GM12878 (cell line): ENCODE data around the gene AFAP1. TPM values are rescaled to one million over a fixed set of nuclear protein-coding genes. Genes with fewer than 3 reads are reported as not detected.

Experiments
- ATAC-seq: fragments of 200-7000 bp; cut with Tn5 transposase; 3 replicates; pipeline ENCODE4 v1.9.1; 2020; ENCODE audit warnings: mild to moderate bottlenecking, moderate library complexity
- BruUV-seq: library from RNA; stranded (reverse); fragments of 400-500 nt; replicated peaks from 2 replicates; lab custom pipeline; 2021; lab: Mats Ljungman, UMichigan
- CTCF ChIA-PET: fragments of 300-600 bp; sonication (Branson Sonifier 250); formaldehyde crosslinking; extraction: SDS; loops from one replicate; lab custom pipeline; 2021; ENCODE audit warnings: inconsistent platforms; lab: Yijun Ruan, JAX
- POLR2A ChIA-PET: fragments of 350-600 bp; formaldehyde crosslinking; extraction: SDS; loops from one replicate; lab custom pipeline; 2021; ENCODE audit warnings: inconsistent platforms; lab: Charles Lee
- RAD21 ChIA-PET: fragments of 300-600 bp; sonication (Branson Sonifier 250); formaldehyde crosslinking; loops from one replicate; lab custom pipeline; 2023; ENCODE audit warnings: antibody characterized with exemption; ENCODE audit not compliant: unreplicated experiment; lab: Charles Lee
- SMC1A ChIA-PET: fragments of 300-600 bp; sonication (Branson Sonifier 250); formaldehyde crosslinking; loops from one replicate; lab custom pipeline; 2023; ENCODE audit not compliant: unreplicated experiment, uncharacterized antibody; lab: Charles Lee
- DNase-seq: peaks from one replicate; pipeline ENCODE4 v3.0.0-alpha.2; 2011; ENCODE audit warnings: low read depth, low spot score
- FAIRE-seq: peaks from 3 replicates; lab custom pipeline; 2011; peaks lifted over from hg19 to GRCh38; lab: Jason Lieb, UNC
- H2AFZ ChIP-seq: 2 replicates; pipeline ENCODE4 v1.6.0; 2011; ENCODE audit warnings: low read depth, low read length, control low read depth; ENCODE audit not compliant: control insufficient read depth
- H3K27ac ChIP-seq: 2 replicates; pipeline ENCODE4 v1.5.1; 2011; ENCODE audit warnings: control low read depth; ENCODE audit not compliant: control insufficient read depth, insufficient read depth
- H3K27me3 ChIP-seq, 2 experiments: replicated peaks in 1 of 2; 2 replicates each; pipeline versions ENCODE4 v1.6.0 to v1.6.1; 2011; ENCODE audit warnings: low read length in 1 of 2; ENCODE audit not compliant: control insufficient read depth in 2 of 2, insufficient read depth in 2 of 2
- H3K36me3 ChIP-seq, 2 experiments: 2 replicates each; pipeline ENCODE4 v1.5.1; 2011; ENCODE audit warnings: low read length in 1 of 2; ENCODE audit not compliant: control insufficient read depth in 2 of 2, insufficient read depth in 2 of 2
- H3K4me1 ChIP-seq: 2 replicates; pipeline ENCODE4 v1.6.1; 2011; ENCODE audit warnings: mild to moderate bottlenecking, low read length, moderate library complexity, mixed read lengths; ENCODE audit not compliant: control insufficient read depth, insufficient read depth
- H3K4me2 ChIP-seq: 2 replicates; pipeline ENCODE4 v1.6.0; 2011; ENCODE audit warnings: control low read depth; ENCODE audit not compliant: control insufficient read depth, insufficient read depth
- H3K4me3 ChIP-seq: fragments of 200-600 bp; sonication (generic); 2 replicates; pipeline ENCODE4 v1.5.1; 2016
- H3K79me2 ChIP-seq: 2 replicates; pipeline ENCODE4 v1.6.0; 2011; ENCODE audit warnings: low read length; ENCODE audit not compliant: control insufficient read depth, insufficient read depth
- H3K9ac ChIP-seq: 2 replicates; pipeline ENCODE4 v1.8.0; 2011; ENCODE audit warnings: low read length, control low read depth, mixed read lengths; ENCODE audit not compliant: control insufficient read depth, insufficient read depth
- H3K9me3 ChIP-seq: replicated peaks from 3 replicates; pipeline ENCODE4 v1.5.1; 2011; ENCODE audit warnings: mild to moderate bottlenecking, low read length; ENCODE audit not compliant: control insufficient read depth, insufficient read depth
- H4K20me1 ChIP-seq: 2 replicates; pipeline ENCODE4 v1.6.0; 2011; ENCODE audit not compliant: control insufficient read depth, insufficient read depth
- BMI1 ChIP-seq: fragments of 450-650 bp; IDR thresholded peaks from 2 replicates; pipeline ENCODE4 v1.6.1; 2016; ENCODE audit warnings: mild to moderate bottlenecking, moderate library complexity, borderline replicate concordance
- CBFB ChIP-seq: IDR thresholded peaks from 2 replicates; pipeline ENCODE4 v1.6.1; 2016; ENCODE audit warnings: antibody characterized with exemption, low read depth
- CREB1 ChIP-seq: IDR thresholded peaks from 2 replicates; pipeline ENCODE4 v1.6.1; 2012; ENCODE audit warnings: low read depth, mild to moderate bottlenecking, inconsistent platforms
- EP300 ChIP-seq, 2 experiments: fragments of 150-350 bp in 1 of 2; IDR thresholded peaks; 2 replicates each; pipeline ENCODE4 v1.6.1; 2011 to 2012; ENCODE audit warnings: low read depth in 2 of 2, low read length in 2 of 2, borderline replicate concordance in 1 of 2, improper control_type of control experiment in 1 of 2, inconsistent platforms in 1 of 2; ENCODE audit not compliant: control insufficient read depth in 1 of 2
- HDAC6 ChIP-seq: fragments of 200-600 bp; sonication (generic); IDR thresholded peaks from one replicate; pipeline ENCODE4 v1.8.0; 2017; ENCODE audit warnings: antibody characterized with exemption; ENCODE audit not compliant: unreplicated experiment
- IKZF1 ChIP-seq: fragments of 450-650 bp; conservative IDR thresholded peaks from 2 replicates; pipeline ENCODE4 v1.6.1; 2017; ENCODE audit warnings: antibody characterized with exemption, mild to moderate bottlenecking
- KLF5 ChIP-seq: fragments of 450-650 bp; IDR thresholded peaks from 2 replicates; pipeline ENCODE4 v1.6.1; 2014; ENCODE audit warnings: mild to moderate bottlenecking; ENCODE audit not compliant: partially characterized antibody
- NR2C2 ChIP-seq: IDR thresholded peaks from 2 replicates; pipeline ENCODE4 v1.6.1; 2011; ENCODE audit warnings: borderline replicate concordance, low read depth; ENCODE audit not compliant: control insufficient read depth, insufficient read length
- RCOR1 ChIP-seq: conservative IDR thresholded peaks from 2 replicates; pipeline ENCODE4 v1.6.1; 2012; ENCODE audit warnings: low read depth, low read length, improper control_type of control experiment
- TBL1XR1 ChIP-seq: IDR thresholded peaks from 2 replicates; pipeline ENCODE4 v1.6.1; 2012; ENCODE audit warnings: low read depth, low read length, improper control_type of control experiment
- TCF3 ChIP-seq: IDR thresholded peaks from 2 replicates; pipeline ENCODE4 v1.6.1; 2012; ENCODE audit warnings: low read depth, mild to moderate bottlenecking, low read length, borderline replicate concordance; ENCODE audit not compliant: insufficient read depth
- WGBS: methylation state at CpG from one replicate; pipeline ENCODE4 v1.1.6; 2016; ENCODE audit warnings: low lambda C conversion rate; ENCODE audit not compliant: insufficient replicate concordance, insufficient coverage; ENCODE audit errors: missing lambda C conversion rate; 5-methylcytosine and 5-hydroxymethylcytosine counted together
- in situ Hi-C: fragments of 300-500 bp; cut with MboI; formaldehyde crosslinking; loops from 9 replicates; pipeline ENCODE4 v1.14.3; 2018; ENCODE audit warnings: mixed read lengths
- intact Hi-C: fragments of 100-400 bp; cut with micrococcal nuclease; formaldehyde crosslinking; loops from one replicate; pipeline ENCODE4 v1.14.2; 2022; ENCODE audit not compliant: unreplicated experiment
- polyA plus RNA-seq, 11 experiments: library from polyadenylated mRNA; depleted of rRNA in 4 of 11; unstranded in 6 of 11; stranded (reverse) in 5 of 11; fragments of >200 nt; fragmentation: Nextera tagmentation in 4 of 11; fragmentation: Illumina TruSeq in 1 of 11; extraction: Ambion mirVana in 4 of 11; extraction: Trizol in 1 of 11; gene quantifications; 1 replicate in 1 of 11; 2 replicates in 10 of 11; pipeline versions ENCODE4 v1.2.1 to v1.2.3, GENCODE V29; 2011 to 2016; ENCODE audit warnings: inconsistent platforms in 2 of 11, missing spikeins in 2 of 11, low read depth in 1 of 11
- total RNA-seq, 4 experiments: library from RNA; depleted of rRNA in 3 of 4; stranded (reverse); fragments of >200 nt in 3 of 4; fragmentation: Illumina TruSeq in 1 of 4; extraction: Trizol in 1 of 4; gene quantifications; 2 replicates each; pipeline versions ENCODE4 v1.2.1 to v1.2.3, GENCODE V29; 2013 to 2021
- TF ChIP-seq, protein P1 (sequence below): fragments of 450-650 bp; IDR thresholded peaks from 2 replicates; pipeline ENCODE4 v1.6.1; 2016; ENCODE audit warnings: mild to moderate bottlenecking
- TF ChIP-seq, protein P2 (sequence below): fragments of 450-650 bp; IDR thresholded peaks from 2 replicates; pipeline ENCODE4 v1.6.1; 2016; ENCODE audit warnings: mild to moderate bottlenecking, moderate library complexity, borderline replicate concordance
- TF ChIP-seq, protein P3 (sequence below): IDR thresholded peaks from 2 replicates; pipeline ENCODE4 v1.6.1; 2012; ENCODE audit warnings: low read depth, low read length, improper control_type of control experiment
- TF ChIP-seq, protein P4 (sequence below): IDR thresholded peaks from 2 replicates; pipeline ENCODE4 v1.6.1; 2011; ENCODE audit warnings: mild to moderate bottlenecking, low read depth, low read length, moderate library complexity; ENCODE audit not compliant: insufficient replicate concordance

Gene AFAP1
- total and polyA plus RNA-seq, 10 of the 15 experiments (the other 5 are each of a cell fraction or from before 2014, with no cell fraction given) = 0.02 to 0.23 (median 0.09) TPM; not detected in 1

DNA sequence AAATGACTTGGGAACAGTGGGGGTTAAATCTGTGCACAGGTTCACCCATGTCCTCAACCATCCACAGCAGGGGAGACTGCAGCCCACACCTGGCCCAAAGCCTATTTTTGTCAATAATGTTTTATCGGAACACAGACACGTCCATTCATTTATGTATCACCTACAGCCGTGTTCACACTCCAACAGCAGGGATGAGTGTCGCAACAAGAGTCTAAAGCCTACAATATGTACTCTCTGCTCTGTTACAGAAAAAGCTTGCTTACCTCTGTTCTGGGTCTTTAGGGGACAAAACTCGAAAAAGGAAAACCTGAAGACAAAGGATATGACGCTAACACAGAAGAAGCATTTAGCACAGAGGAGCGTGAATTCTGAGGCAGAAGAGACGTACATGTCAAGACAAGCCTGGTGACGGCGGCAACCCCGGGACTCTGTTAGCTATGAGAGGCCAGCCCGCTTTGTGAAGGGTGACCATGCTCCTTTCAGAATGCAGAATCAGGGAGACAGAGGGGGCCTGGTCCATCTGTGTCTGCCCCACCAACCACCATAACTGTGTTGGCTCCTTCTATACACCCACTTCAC, 45.5 kb downstream of the AFAP1 start (continued):
- TF ChIP-seq CBFB (no peak), TCF3 (no peak), HDAC6 (no peak)
- TF ChIP-seq, protein P1, sequence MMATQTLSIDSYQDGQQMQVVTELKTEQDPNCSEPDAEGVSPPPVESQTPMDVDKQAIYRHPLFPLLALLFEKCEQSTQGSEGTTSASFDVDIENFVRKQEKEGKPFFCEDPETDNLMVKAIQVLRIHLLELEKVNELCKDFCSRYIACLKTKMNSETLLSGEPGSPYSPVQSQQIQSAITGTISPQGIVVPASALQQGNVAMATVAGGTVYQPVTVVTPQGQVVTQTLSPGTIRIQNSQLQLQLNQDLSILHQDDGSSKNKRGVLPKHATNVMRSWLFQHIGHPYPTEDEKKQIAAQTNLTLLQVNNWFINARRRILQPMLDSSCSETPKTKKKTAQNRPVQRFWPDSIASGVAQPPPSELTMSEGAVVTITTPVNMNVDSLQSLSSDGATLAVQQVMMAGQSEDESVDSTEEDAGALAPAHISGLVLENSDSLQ = no peak
- TF ChIP-seq, protein P2, sequence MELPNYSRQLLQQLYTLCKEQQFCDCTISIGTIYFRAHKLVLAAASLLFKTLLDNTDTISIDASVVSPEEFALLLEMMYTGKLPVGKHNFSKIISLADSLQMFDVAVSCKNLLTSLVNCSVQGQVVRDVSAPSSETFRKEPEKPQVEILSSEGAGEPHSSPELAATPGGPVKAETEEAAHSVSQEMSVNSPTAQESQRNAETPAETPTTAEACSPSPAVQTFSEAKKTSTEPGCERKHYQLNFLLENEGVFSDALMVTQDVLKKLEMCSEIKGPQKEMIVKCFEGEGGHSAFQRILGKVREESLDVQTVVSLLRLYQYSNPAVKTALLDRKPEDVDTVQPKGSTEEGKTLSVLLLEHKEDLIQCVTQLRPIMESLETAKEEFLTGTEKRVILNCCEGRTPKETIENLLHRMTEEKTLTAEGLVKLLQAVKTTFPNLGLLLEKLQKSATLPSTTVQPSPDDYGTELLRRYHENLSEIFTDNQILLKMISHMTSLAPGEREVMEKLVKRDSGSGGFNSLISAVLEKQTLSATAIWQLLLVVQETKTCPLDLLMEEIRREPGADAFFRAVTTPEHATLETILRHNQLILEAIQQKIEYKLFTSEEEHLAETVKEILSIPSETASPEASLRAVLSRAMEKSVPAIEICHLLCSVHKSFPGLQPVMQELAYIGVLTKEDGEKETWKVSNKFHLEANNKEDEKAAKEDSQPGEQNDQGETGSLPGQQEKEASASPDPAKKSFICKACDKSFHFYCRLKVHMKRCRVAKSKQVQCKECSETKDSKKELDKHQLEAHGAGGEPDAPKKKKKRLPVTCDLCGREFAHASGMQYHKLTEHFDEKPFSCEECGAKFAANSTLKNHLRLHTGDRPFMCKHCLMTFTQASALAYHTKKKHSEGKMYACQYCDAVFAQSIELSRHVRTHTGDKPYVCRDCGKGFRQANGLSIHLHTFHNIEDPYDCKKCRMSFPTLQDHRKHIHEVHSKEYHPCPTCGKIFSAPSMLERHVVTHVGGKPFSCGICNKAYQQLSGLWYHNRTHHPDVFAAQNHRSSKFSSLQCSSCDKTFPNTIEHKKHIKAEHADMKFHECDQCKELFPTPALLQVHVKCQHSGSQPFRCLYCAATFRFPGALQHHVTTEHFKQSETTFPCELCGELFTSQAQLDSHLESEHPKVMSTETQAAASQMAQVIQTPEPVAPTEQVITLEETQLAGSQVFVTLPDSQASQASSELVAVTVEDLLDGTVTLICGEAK = no peak

DNA sequence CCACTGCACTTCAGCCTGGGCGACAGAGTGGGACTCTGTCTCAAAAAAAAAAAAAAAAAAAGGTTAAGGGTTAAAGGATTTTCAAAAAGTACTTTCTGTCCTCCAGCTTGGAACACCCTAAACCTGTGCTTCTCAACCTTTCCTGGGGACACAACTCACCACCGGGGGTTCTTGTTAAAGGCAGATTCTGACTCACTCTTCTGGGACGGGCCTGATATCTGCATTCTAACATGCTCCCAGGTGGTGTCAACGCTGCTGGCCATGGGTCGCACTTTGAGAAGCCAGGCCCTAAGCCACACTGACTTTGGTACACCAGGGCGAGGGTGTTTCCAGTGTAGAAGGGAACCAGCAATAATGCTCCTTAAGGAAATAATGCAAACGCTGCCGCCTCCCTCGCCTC, 46.1 kb downstream of the AFAP1 start:
- no peak for ATAC-seq
- H3K9ac ChIP-seq = no peak overlapping the region
- no peak for DNase-seq
- H2AFZ ChIP-seq = no peak overlapping the region
- H3K9me3 ChIP-seq = no peaks in the 10 kb centered on the region; the same call in 2 of the 3 replicates
- H3K79me2 ChIP-seq = no peaks in the 10 kb centered on the region
- no peak for TF ChIP-seq TBL1XR1
- TF ChIP-seq, protein P3, sequence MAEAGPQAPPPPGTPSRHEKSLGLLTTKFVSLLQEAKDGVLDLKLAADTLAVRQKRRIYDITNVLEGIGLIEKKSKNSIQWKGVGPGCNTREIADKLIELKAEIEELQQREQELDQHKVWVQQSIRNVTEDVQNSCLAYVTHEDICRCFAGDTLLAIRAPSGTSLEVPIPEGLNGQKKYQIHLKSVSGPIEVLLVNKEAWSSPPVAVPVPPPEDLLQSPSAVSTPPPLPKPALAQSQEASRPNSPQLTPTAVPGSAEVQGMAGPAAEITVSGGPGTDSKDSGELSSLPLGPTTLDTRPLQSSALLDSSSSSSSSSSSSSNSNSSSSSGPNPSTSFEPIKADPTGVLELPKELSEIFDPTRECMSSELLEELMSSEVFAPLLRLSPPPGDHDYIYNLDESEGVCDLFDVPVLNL = no peak
- TF ChIP-seq NR2C2 = no peak
- TF ChIP-seq BMI1 = no peak
- TF ChIP-seq KLF5 = no peak
- no peak for TF ChIP-seq CREB1
- no peak for TF ChIP-seq RCOR1
- TF ChIP-seq, protein P4, sequence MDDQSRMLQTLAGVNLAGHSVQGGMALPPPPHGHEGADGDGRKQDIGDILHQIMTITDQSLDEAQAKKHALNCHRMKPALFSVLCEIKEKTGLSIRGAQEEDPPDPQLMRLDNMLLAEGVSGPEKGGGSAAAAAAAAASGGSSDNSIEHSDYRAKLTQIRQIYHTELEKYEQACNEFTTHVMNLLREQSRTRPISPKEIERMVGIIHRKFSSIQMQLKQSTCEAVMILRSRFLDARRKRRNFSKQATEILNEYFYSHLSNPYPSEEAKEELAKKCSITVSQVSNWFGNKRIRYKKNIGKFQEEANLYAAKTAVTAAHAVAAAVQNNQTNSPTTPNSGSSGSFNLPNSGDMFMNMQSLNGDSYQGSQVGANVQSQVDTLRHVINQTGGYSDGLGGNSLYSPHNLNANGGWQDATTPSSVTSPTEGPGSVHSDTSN = no peak
- TF ChIP-seq EP300 (IDR thresholded peaks at IDR 0.05; ENCODE audit: borderline replicate concordance in 1 of 2, control insufficient read depth in 1 of 2, low read depth in 2 of 2, low read length in 2 of 2) = no peak
- TF ChIP-seq IKZF1 = no peak
- in situ Hi-C loops (no loop called here), intact Hi-C loops (no loop called here)
- no peaks in the 10 kb centered on the region; a peak in 2 of 4 replicates for H3K27me3 ChIP-seq
- no peak for FAIRE-seq
- no peak overlapping the region for H3K27ac ChIP-seq
- H3K4me3 ChIP-seq = no peak overlapping the region
- BruUV-seq = no TSS peak
- H3K4me2 ChIP-seq = no peak overlapping the region
- SMC1A ChIA-PET = no interaction called here
- no peaks in the 10 kb centered on the region for H4K20me1 ChIP-seq
- RAD21 ChIA-PET = no interaction called here
- H3K4me1 ChIP-seq = no peaks in the 10 kb centered on the region
- CTCF ChIA-PET = interaction anchor here (0.6 kb wide), 1 partner anchor 51 kb away, joined by 3 read pairs; no protein-coding TSS in a partner anchor
- POLR2A ChIA-PET = no interaction called here
- H3K36me3 ChIP-seq = no peaks in the 10 kb centered on the region
- 34% methylated on average over 8 of the region's 9 CpGs for WGBS
